WTC11 (cell line): ENCODE measurements around the gene PRELID3B.

Experiments used
- ATF3 ChIP-seq: sonication (generic); formaldehyde crosslinking; conservative IDR thresholded peaks from 2 replicates; pipeline ENCODE4 v1.8.1; 2022; ENCODE audit warnings: mild to moderate bottlenecking, missing genetic modification reagents
- HMGXB4 ChIP-seq: sonication (generic); formaldehyde crosslinking; IDR thresholded peaks from 2 replicates; pipeline ENCODE4 v1.8.1; 2023; ENCODE audit warnings: mild to moderate bottlenecking, moderate library complexity, missing genetic modification reagents
- NR3C1 ChIP-seq: sonication (generic); formaldehyde crosslinking; conservative IDR thresholded peaks from 2 replicates; pipeline ENCODE4 v1.8.1; 2023; ENCODE audit warnings: low read depth, mild to moderate bottlenecking, missing genetic modification reagents

- TF ChIP-seq NR3C1 (CRISPR knock-in tag), result no peak
- TF ChIP-seq ATF3 (CRISPR knock-in tag), result no peak
- TF ChIP-seq HMGXB4 (CRISPR knock-in tag), result no peak
These were observed 9.9 kb downstream of the PRELID3B start for GRCh38 chr20:59032713-59033059.
